Astrocyte of the cerebellum (primary cell): ENCODE results near the gene LY6G5C.
A peak's percentile ranks its signal among the peaks of the same experiment; 100 is the strongest.

Source experiments
- DNase-seq: peaks from one replicate; pipeline ENCODE4 v3.0.0-alpha.2; 2011; ENCODE audit warnings: low read depth
- H3K4me3 ChIP-seq: 2 replicates; pipeline ENCODE4 v1.5.1; 2011; ENCODE audit warnings: mild to moderate bottlenecking, low read depth, low read length, moderate library complexity
- CTCF ChIP-seq: IDR thresholded peaks from 2 replicates; pipeline ENCODE4 v1.5.1; 2012; ENCODE audit warnings: low read length, low read depth, moderate library complexity, mild to moderate bottlenecking; ENCODE audit errors: missing control alignments
- in situ Hi-C: cut with HindIII; loops from 2 replicates; pipeline ENCODE4 v1.10.0; 2017; ENCODE audit warnings: low sequenced_read_pairs

Gene LY6G5C

GRCh38 chr6:31707701-31708100, 26.8 kb upstream of the LY6G5C start:
- no peak overlapping the region for H3K4me3 ChIP-seq
- in situ Hi-C loops = no loop called here
- no peak for TF ChIP-seq CTCF
- no peak for DNase-seq

GRCh38 chr6:31706599-31706998, 25.7 kb upstream of the LY6G5C start, which contains the start of gene LY6G6F:
Gene LY6G6F, plus strand, starts transcription at chr6:31706866. Its CDS starts 41 bp downstream, at chr6:31706907.
- H3K4me3 ChIP-seq = no peak within 1 kb of the TSS
- in situ Hi-C loops = no loop called here
- no peak for DNase-seq
- TF ChIP-seq CTCF = no peak

GRCh38 chr6:31705931-31706330, 25.1 kb upstream of the LY6G5C start:
- DNase-seq = no peak
- in situ Hi-C loops = no loop called here
- TF ChIP-seq CTCF = no peak
- H3K4me3 ChIP-seq = no peak overlapping the region

GRCh38 chr6:31702819-31703716, 22.2 kb upstream of the LY6G5C start, which contains the start of gene ABHD16A:
Gene ABHD16A, minus strand, starts transcription at chr6:31703324. Its CDS starts 43 bp downstream, at chr6:31703281.
- no peak for TF ChIP-seq CTCF
- in situ Hi-C loops = no loop called here
- peak; percentile 97 for DNase-seq
- H3K4me3 ChIP-seq = peak within 1 kb of the TSS; percentile 95

- no peak for DNase-seq
- peak overlapping the region; percentile 95 for H3K4me3 ChIP-seq
- in situ Hi-C loops = no loop called here
These were observed 21.5 kb upstream of the LY6G5C start for GRCh38 chr6:31702405-31702818.

More at GRCh38 chr6:31702405-31702818, 21.5 kb upstream of the LY6G5C start:
- TF ChIP-seq CTCF = no peak
